Esophagus muscularis mucosa (tissue), 4 donors: ENCODE data around the gene MAP3K4. TPM values are rescaled to one million over a fixed set of nuclear protein-coding genes. Genes with fewer than 3 reads are reported as not detected.
"Not testable (repeated sequence)": the region's sequence is repeated elsewhere in the genome, so short reads cannot be mapped to it uniquely, and the experiment has no call there.

Experiments
- DNase-seq: peaks from one replicate; pipeline ENCODE4 v3.0.0-alpha.2; 2017; ENCODE audit errors: extremely low spot score
- H3K27ac ChIP-seq, 4 donors: fragments of 200-600 bp; sonication (generic); replicated peaks in 1 of 4; 1 replicate in 3 of 4; 2 replicates in 1 of 4; pipeline ENCODE4 v1.5.1; 2016 to 2019; ENCODE audit warnings: mild to moderate bottlenecking in 1 of 4
- H3K27me3 ChIP-seq, 4 donors: fragments of 200-600 bp; sonication (generic); one replicate each; pipeline versions ENCODE4 v1.5.1 to v1.6.0; 2016 to 2019
- H3K36me3 ChIP-seq, 4 donors: fragments of 200-600 bp; sonication (generic); one replicate each; pipeline ENCODE4 v1.5.1; 2016 to 2019
- H3K4me1 ChIP-seq, 4 donors: fragments of 200-600 bp; sonication (generic); one replicate each; pipeline ENCODE4 v1.5.1; 2016 to 2019
- H3K4me3 ChIP-seq, 4 donors: fragments of 200-600 bp; sonication (generic); 1 replicate in 2 of 4; 2 replicates in 2 of 4; pipeline ENCODE4 v1.5.1; 2016 to 2019; ENCODE audit warnings: mild to moderate bottlenecking in 4 of 4, moderate library complexity in 1 of 4
- H3K9me3 ChIP-seq, 4 donors: fragments of 200-600 bp; sonication (generic); 1 replicate in 3 of 4; 2 replicates in 1 of 4; pipeline ENCODE4 v1.5.1; 2016 to 2019
- CTCF ChIP-seq, 3 experiments: fragments of 200-600 bp in 2 of 3; fragments of 450-650 bp in 1 of 3; sonication (generic) in 2 of 3; IDR thresholded peaks; one replicate each; pipeline ENCODE4 v1.5.1; 2017 to 2019; ENCODE audit warnings: antibody characterized with exemption in 3 of 3, mild to moderate bottlenecking in 2 of 3, moderate library complexity in 1 of 3
- EP300 ChIP-seq: sonication (generic); formaldehyde crosslinking; IDR thresholded peaks from one replicate; pipeline ENCODE4 v1.6.1; 2017; ENCODE audit warnings: antibody characterized with exemption
- POLR2A ChIP-seq: fragments of 450-650 bp; IDR thresholded peaks from one replicate; pipeline ENCODE4 v1.6.1; 2017; ENCODE audit warnings: antibody characterized with exemption, moderate library complexity, mild to moderate bottlenecking, low read depth
- POLR2AphosphoS5 ChIP-seq, 2 donors: sonication (generic); formaldehyde crosslinking; IDR thresholded peaks; one replicate each; pipeline ENCODE4 v1.6.1; 2017; ENCODE audit warnings: antibody characterized with exemption in 2 of 2
- WGBS: methylation state at CpG from one replicate; pipeline ENCODE4 v1.1.5; 2018; 5-methylcytosine and 5-hydroxymethylcytosine counted together
- intact Hi-C: fragments of 100-400 bp; cut with DNase I; formaldehyde crosslinking; loops from one replicate; pipeline ENCODE4 v1.15.1; 2023
- total RNA-seq, 4 donors: library from RNA; depleted of rRNA; stranded (reverse); fragments of >200 nt; gene quantifications; one replicate each; pipeline versions ENCODE4 v1.1.0 to v1.2.1, GENCODE V29; 2016

MAP3K4 gene
- total RNA-seq, 4 donors from 2014 or later: 17.9 to 22.8 (median 21.5) TPM

GRCh38 chr6:160973311-160974250, 18.0 kb upstream of the MAP3K4 start:
- Histone ChIP-seq H3K27ac (peak overlapping the region in 3 of 4 donors; percentile 48 to 56 (median 51)), H3K4me3 (no peak overlapping the region), H3K36me3 (no peaks in the 10 kb centered on the region), H3K9me3 (no peaks in the 10 kb centered on the region), H3K4me1 (peaks cover 8 to 30% (median 24%) of the 10 kb centered on the region in 4 donors), H3K27me3 (no peaks in the 10 kb centered on the region)
- no peak for TF ChIP-seq EP300
- TF ChIP-seq POLR2AphosphoS5 (IDR thresholded peaks at IDR 0.05): no peak
- TF ChIP-seq POLR2A: no peak
- no peak for TF ChIP-seq CTCF (IDR thresholded peaks at IDR 0.05)
- peak; percentile 91 for DNase-seq
- WGBS: 64% methylated on average over 11 of the region's 11 CpGs
- intact Hi-C loops: no loop called here

- WGBS: 36% methylated on average over 9 of the region's 9 CpGs
- intact Hi-C loops: no loop called here
Observed at GRCh38 chr6:160974304-160974771, 17.2 kb upstream of the MAP3K4 start.

DNA sequence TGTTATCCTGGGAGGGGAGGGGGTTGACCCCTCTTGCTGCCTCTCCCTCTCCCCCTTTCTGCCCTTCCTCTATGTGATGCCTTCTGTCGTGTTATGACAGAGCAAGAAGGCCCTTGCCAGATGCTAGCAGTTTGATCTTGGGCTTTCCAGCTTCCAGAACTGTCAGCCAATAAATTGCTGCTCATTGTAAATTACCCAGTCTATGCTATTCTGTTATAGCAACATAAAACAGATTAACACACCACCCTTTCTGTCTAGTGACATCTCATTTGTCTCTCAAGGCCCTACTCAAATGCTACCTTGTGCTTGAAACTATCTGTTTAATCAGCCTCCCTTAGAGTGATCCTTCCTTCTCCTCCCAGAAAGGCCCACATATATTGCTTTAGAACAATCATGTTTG, 16.4 kb upstream of the MAP3K4 start:
- Histone ChIP-seq H3K27me3 (no peaks in the 10 kb centered on the region), H3K27ac (peak overlapping the region in 1 of 4 donors; percentile 51), H3K4me1 (peaks cover 13 to 43% (median 26%) of the 10 kb centered on the region in 4 donors), H3K9me3 (no peaks in the 10 kb centered on the region), H3K4me3 (no peak overlapping the region), H3K36me3 (no peaks in the 10 kb centered on the region)
- peak; percentile 45 for DNase-seq
- TF ChIP-seq EP300 (no peak), POLR2AphosphoS5 (IDR thresholded peaks at IDR 0.05) (no peak), CTCF (IDR thresholded peaks at IDR 0.05) (no peak), POLR2A (no peak)
- 39% methylated on average over 1 of the region's 1 CpG for WGBS
- intact Hi-C loops: no loop called here

More at GRCh38 chr6:160974304-160974771, 17.2 kb upstream of the MAP3K4 start:
- no peak overlapping the region for H3K4me3 ChIP-seq
- no peak for TF ChIP-seq EP300
- peak in 1 of 2 donors; percentile 39 for TF ChIP-seq POLR2AphosphoS5 (IDR thresholded peaks at IDR 0.05)
- H3K27me3 ChIP-seq: no peaks in the 10 kb centered on the region
- peak; percentile 74 for DNase-seq
- H3K36me3 ChIP-seq: no peaks in the 10 kb centered on the region
- peak overlapping the region in 3 of 4 donors; percentile 48 to 56 (median 51) for H3K27ac ChIP-seq
- H3K9me3 ChIP-seq: no peaks in the 10 kb centered on the region
- peaks cover 13 to 37% (median 26%) of the 10 kb centered on the region in 4 donors for H3K4me1 ChIP-seq

DNA sequence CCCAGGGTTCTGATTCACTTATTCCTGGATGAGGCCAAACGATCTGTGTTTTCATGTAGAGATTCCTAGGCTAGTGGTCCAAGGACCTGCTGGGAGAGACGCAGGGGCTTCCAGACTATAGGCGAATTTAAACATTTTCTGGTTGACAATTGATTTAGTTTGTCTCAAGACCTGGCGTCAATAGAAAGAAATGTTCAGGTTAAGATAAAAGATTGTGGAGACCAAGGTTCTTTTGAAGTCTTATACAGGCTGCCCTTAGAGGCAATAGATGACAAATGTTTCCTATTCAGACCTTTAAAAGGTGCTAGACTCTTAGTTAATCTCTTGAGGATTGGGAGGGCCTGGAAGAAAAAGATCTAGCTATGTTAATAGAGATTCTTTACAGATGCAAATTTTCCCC, 15.6 kb upstream of the MAP3K4 start:
- H3K27me3 ChIP-seq, H3K36me3 ChIP-seq, H3K9me3 ChIP-seq, H3K27ac ChIP-seq, H3K4me3 ChIP-seq, intact Hi-C loops: not testable (repeated sequence)
- DNase-seq: peak; percentile 5
- 93% methylated on average over 4 of the region's 4 CpGs for WGBS
- peaks cover 13 to 43% (median 26%) of the 10 kb centered on the region in 4 donors for H3K4me1 ChIP-seq

- intact Hi-C loops: no loop called here
- Histone ChIP-seq H3K4me3 (no peak overlapping the region), H3K9me3 (no peaks in the 10 kb centered on the region), H3K27ac (peak overlapping the region in 1 of 4 donors; percentile 43), H3K4me1 (peaks cover 13 to 41% (median 22%) of the 10 kb centered on the region in 4 donors), H3K27me3 (peaks cover 0 to 5% (median 0%) of the 10 kb centered on the region in 4 donors), H3K36me3 (no peaks in the 10 kb centered on the region)
- TF ChIP-seq CTCF (IDR thresholded peaks at IDR 0.05) (no peak), POLR2AphosphoS5 (IDR thresholded peaks at IDR 0.05) (no peak), POLR2A (no peak), EP300 (no peak)
- WGBS: 64% methylated on average over 4 of the region's 4 CpGs
- DNase-seq: peak; percentile 77
Observed at GRCh38 chr6:160978141-160978901, 13.2 kb upstream of the MAP3K4 start.
